Ectodermal cell (in vitro differentiated cells): ENCODE data around the gene MAP3K2.

Source experiments
- H3K27ac ChIP-seq: 2 replicates; pipeline ENCODE4 v1.7.0; 2013; ENCODE audit warnings: mild to moderate bottlenecking, low read depth, low read length; ENCODE audit not compliant: insufficient read depth, poor library complexity, severe bottlenecking
- H3K27me3 ChIP-seq: 2 replicates; pipeline ENCODE4 v1.7.0; 2013; ENCODE audit warnings: mild to moderate bottlenecking, low read length; ENCODE audit not compliant: insufficient read depth, control insufficient read depth, poor library complexity, severe bottlenecking
- H3K36me3 ChIP-seq: one replicate; pipeline ENCODE4 v1.7.0; 2013; ENCODE audit warnings: low read length; ENCODE audit not compliant: control insufficient read depth, insufficient read depth
- H3K4me1 ChIP-seq: one replicate; pipeline ENCODE4 v1.7.0; 2013; ENCODE audit warnings: low read length; ENCODE audit not compliant: control insufficient read depth, insufficient read depth
- H3K4me3 ChIP-seq: 2 replicates; pipeline ENCODE4 v1.7.0; 2013; ENCODE audit warnings: low read depth, low read length, control low read depth; ENCODE audit not compliant: insufficient read depth
- H3K9me3 ChIP-seq: 2 replicates; pipeline ENCODE4 v1.7.0; 2013; ENCODE audit warnings: mild to moderate bottlenecking, low read length, moderate library complexity; ENCODE audit not compliant: control insufficient read depth
- WGBS, 2 experiments: methylation state at CpG; one replicate each; pipeline ENCODE4 v1.1.7; 2013; ENCODE audit warnings: missing lambda C conversion rate in 2 of 2; 5-methylcytosine and 5-hydroxymethylcytosine counted together

Gene MAP3K2

DNA sequence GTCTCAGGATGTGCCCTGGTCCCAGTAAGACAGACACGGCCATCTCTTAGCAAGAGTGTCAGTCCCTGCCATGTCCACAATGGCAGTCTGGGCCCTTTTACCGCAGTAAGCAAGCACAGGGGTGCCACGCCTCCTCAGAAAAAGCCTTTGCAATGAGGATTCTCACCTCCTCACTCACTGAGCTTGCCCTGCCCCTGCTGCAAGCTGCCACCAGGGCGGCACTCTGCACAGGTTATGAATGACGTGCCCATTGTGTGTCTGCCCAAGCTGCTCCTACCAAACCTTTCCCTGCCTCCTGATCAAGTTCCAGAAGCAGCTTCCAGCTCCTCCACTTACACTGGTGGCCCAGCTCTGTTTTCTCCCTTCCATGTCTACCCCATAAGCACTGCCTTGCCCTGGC lies 117.1 kb downstream of the MAP3K2 start:
- no peaks in the 10 kb centered on the region for H3K27me3 ChIP-seq
- WGBS, 2 experiments = 96% methylated on average over 5 of the region's 5 CpGs
- no peak overlapping the region for H3K4me3 ChIP-seq
- no peaks in the 10 kb centered on the region for H3K9me3 ChIP-seq
- no peak overlapping the region for H3K27ac ChIP-seq
- peaks cover 66% of the 10 kb centered on the region for H3K36me3 ChIP-seq
- no peaks in the 10 kb centered on the region for H3K4me1 ChIP-seq

DNA sequence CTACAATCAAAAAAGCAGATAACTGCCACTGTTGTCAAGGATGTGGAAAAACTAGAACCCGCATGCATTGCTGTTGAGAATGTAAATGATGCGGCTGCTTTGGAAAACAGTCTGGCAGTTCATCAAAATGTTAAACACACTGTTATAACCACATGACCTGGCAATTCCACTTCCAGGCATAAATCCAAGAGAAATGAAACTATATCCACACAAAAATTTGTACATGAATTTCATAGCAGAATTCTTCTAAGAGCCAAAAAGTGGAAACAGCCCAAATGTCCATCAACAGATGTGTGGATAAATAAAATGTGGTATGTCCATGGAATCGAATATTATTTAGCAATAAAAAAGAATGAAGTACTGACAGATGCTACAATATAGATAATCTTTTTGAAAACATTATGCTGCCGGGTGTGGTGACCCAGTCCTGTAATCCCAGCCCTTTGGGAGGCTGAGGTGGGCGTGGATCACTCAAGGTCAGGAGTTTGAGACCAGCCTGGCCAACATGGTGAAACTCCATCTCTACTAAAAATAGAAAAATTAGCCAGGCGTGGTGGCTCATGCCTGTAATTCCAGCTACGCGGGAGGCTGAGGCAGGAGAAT lies 125.9 kb downstream of the MAP3K2 start:
- H3K9me3 ChIP-seq = no peaks in the 10 kb centered on the region
- no peak overlapping the region for H3K4me3 ChIP-seq
- H3K27ac ChIP-seq = no peak overlapping the region
- H3K4me1 ChIP-seq = no peaks in the 10 kb centered on the region
- peaks cover 25% of the 10 kb centered on the region for H3K36me3 ChIP-seq
- H3K27me3 ChIP-seq = no peaks in the 10 kb centered on the region
- WGBS, 2 experiments = 95 to 96% methylated on average over 8 of the region's 8 CpGs

DNA sequence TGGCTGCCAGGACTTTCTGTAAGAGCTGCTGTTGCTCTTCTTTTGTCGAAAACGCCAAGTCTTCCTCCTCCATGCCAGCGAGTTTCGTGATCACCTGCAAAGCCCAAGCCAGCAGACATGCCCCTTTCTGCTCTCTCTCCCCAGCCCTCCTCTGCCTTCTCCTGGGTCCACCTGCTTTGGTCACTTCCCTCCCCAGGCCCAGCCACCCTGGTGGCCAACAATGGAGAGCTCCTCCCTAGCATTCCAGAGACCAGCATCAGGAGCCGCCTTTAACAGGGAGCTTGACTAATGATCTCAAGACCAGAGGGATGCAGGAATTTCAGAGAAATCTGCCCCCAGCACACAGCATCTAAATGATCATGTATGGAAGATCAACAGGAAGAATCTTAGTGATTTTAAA lies 128.4 kb downstream of the MAP3K2 start:
- H3K9me3 ChIP-seq = no peaks in the 10 kb centered on the region
- no peak overlapping the region for H3K4me3 ChIP-seq
- no peaks in the 10 kb centered on the region for H3K27me3 ChIP-seq
- no peak overlapping the region for H3K27ac ChIP-seq
- peaks cover 24% of the 10 kb centered on the region for H3K36me3 ChIP-seq
- WGBS, 2 experiments = 88 to 93% methylated on average over 5 of the region's 5 CpGs
- no peaks in the 10 kb centered on the region for H3K4me1 ChIP-seq

DNA sequence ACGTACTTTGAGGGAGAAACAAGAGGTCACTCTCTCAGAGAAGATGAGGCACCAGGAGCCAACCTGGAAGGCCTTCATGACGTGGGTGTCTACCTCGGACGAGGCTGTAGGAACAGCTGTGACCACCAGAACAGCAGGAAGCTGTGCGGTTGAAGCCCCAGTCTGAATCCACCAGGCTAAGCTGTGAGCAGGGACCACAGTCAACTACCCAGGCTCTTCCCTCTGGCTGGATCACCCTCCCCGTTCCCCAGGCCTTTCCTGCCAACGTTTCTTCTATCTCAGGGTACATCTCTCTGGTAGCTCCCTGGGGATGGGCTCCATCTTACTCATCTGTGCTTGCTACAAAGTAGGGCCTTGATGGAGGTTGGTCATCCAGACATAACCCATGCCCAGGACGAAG lies 130.9 kb downstream of the MAP3K2 start:
- Histone ChIP-seq H3K4me1 (no peaks in the 10 kb centered on the region), H3K4me3 (no peak overlapping the region), H3K9me3 (no peaks in the 10 kb centered on the region), H3K36me3 (peaks cover 24% of the 10 kb centered on the region), H3K27ac (no peak overlapping the region), H3K27me3 (no peaks in the 10 kb centered on the region)
- WGBS, 2 experiments = 93% methylated on average over 8 of the region's 8 CpGs

DNA sequence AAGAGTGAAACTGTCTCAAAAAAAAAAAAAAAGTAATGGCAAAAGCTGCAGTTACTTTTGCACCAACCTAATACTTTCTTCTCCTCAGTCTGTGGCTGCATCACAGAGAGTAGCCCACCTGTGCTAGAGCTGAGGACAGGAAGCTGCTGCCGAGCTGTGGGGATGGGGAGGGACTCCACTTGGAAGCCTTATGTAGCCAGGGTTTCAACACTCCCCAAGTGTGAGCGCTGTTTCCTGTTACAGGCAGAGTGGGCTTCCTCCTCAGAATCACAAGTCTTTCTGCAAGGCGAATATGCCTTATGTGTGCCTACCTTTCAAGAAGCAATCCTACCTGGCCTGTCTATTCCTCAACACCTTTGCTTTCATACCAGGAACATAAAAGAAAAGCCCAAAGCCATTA lies 131.4 kb downstream of the MAP3K2 start:
- Histone ChIP-seq H3K36me3 (peaks cover 20% of the 10 kb centered on the region), H3K4me1 (no peaks in the 10 kb centered on the region), H3K9me3 (no peaks in the 10 kb centered on the region), H3K27me3 (no peaks in the 10 kb centered on the region), H3K27ac (no peak overlapping the region), H3K4me3 (no peak overlapping the region)
- 94 to 97% methylated on average over 3 of the region's 3 CpGs for WGBS, 2 experiments

DNA sequence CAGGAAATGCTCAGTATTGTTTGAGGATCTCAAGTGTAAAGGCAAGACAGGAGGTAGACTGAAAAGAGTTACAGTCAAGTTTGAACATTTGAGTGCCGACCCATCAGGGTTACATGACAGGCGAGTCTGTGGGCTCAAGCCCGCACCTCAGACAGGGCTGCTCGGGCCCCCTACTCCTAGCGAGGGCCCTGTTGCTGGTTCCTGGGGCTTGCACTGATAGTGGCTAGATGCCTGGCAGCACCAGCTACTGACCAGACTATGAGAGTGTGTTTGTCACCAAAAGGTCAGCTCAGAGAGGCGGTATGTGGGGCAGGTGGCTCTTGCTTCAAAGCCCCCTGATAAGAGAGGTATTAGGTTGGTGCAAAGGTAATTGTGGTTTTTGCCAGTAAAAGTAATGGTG lies 132.1 kb downstream of the MAP3K2 start:
- H3K9me3 ChIP-seq = no peaks in the 10 kb centered on the region
- no peaks in the 10 kb centered on the region for H3K4me1 ChIP-seq
- whole genome bisulfite sequencing, 2 experiments = 93 to 96% methylated on average over 6 of the region's 6 CpGs
- H3K36me3 ChIP-seq = peaks cover 14% of the 10 kb centered on the region
- no peak overlapping the region for H3K27ac ChIP-seq
- H3K27me3 ChIP-seq = no peaks in the 10 kb centered on the region
- H3K4me3 ChIP-seq = no peak overlapping the region

DNA sequence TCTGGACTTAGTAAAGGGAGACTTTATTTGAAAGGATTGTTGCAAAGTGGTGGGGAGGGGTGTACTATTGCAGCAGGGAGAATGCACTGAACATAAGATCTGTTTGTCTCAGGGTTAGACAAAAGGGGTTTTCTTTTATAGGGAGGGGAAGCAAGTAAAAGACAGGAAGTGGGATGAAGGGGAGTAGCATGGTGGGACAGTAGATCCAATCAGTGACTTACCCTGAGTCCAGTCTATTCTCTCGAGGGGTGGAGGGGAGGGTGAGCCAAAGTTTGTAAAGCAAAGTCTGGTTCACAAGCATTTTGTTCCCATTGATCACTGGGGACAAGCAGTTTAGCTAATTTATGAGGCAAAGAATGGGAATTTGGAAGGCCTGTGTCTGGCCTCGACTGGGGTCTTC lies 132.6 kb downstream of the MAP3K2 start:
- H3K4me1 ChIP-seq = no peaks in the 10 kb centered on the region
- whole genome bisulfite sequencing, 2 experiments = 87 to 94% methylated on average over 2 of the region's 2 CpGs
- H3K27ac ChIP-seq = no peak overlapping the region
- H3K36me3 ChIP-seq = peaks cover 11% of the 10 kb centered on the region
- no peak overlapping the region for H3K4me3 ChIP-seq
- H3K27me3 ChIP-seq = no peaks in the 10 kb centered on the region
- H3K9me3 ChIP-seq = no peaks in the 10 kb centered on the region

DNA sequence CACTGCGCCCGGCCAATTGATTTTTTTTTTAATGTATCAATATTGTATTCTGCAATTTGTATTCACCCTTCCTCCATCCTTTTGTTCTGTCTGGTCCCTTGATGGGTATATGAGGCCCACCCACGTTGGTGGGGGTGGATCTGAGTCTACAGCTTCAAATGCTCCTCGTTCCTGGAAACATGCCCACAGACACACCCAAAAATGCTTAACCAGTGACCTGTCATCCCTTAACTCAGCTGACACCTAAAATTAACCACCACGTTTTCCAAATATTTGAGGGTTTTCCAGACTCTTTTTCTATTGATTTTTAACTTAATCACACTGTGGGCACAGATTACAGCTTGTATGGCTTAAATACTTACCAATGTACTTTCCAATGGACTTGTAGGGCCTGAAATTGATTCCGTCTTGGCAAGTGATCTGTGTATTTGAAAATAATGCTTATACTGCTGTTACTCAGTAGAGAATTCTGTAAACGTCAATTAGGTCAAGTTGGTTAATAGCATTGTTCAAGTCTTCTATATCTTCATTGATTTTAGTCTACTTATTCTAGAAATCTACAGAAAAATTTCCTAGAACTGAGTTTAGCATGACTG lies 133.3 kb downstream of the MAP3K2 start:
- Histone ChIP-seq H3K9me3 (no peaks in the 10 kb centered on the region), H3K27me3 (no peaks in the 10 kb centered on the region), H3K4me1 (no peaks in the 10 kb centered on the region), H3K27ac (no peak overlapping the region), H3K4me3 (no peak overlapping the region), H3K36me3 (peaks cover 11% of the 10 kb centered on the region)
- WGBS, 2 experiments = 86 to 91% methylated on average over 6 to 7 of the region's 7 CpGs
